GM12873 (cell line): Measurements from ENCODE around the gene PRRT3.
A peak's percentile ranks its signal among the peaks of the same experiment; 100 is the strongest.

Experiments
- CTCF ChIP-seq: IDR thresholded peaks from 2 replicates; pipeline ENCODE4 v1.5.1; 2012; ENCODE audit warnings: low read depth, mild to moderate bottlenecking, moderate library complexity, low read length, control low read depth; ENCODE audit not compliant: insufficient read depth; ENCODE audit errors: missing control alignments

Gene PRRT3

GRCh38 chr3:9946112-9947024 lies 5.8 kb downstream of the PRRT3 start:
- peak; percentile 26 for TF ChIP-seq CTCF

- no peak for TF ChIP-seq CTCF
These were observed 6.8 kb downstream of the PRRT3 start for GRCh38 chr3:9945358-9945757.

- no peak for TF ChIP-seq CTCF
These were observed 7.9 kb downstream of the PRRT3 start for GRCh38 chr3:9944271-9944670.

- no peak for TF ChIP-seq CTCF
These were observed 9.1 kb downstream of the PRRT3 start for GRCh38 chr3:9942934-9943690.

GRCh38 chr3:9942164-9942563 lies 10.0 kb downstream of the PRRT3 start:
- no peak for TF ChIP-seq CTCF

- no peak for TF ChIP-seq CTCF
These were observed 11.5 kb downstream of the PRRT3 start for GRCh38 chr3:9940746-9941145.

- no peak for TF ChIP-seq CTCF
These were observed 13.2 kb downstream of the PRRT3 start for GRCh38 chr3:9938966-9939365.
